Ishikawa (cell line): ENCODE measurements around the gene TAF1A.

Experiments
- CEBPB ChIP-seq: IDR thresholded peaks from 2 replicates; pipeline ENCODE4 v1.6.1; 2012
- CREB1 ChIP-seq: IDR thresholded peaks from 2 replicates; pipeline ENCODE4 v1.6.1; 2012; ENCODE audit warnings: low read depth
- EGR1 ChIP-seq: IDR thresholded peaks from 2 replicates; pipeline ENCODE4 v1.6.1; 2012
- EP300 ChIP-seq: IDR thresholded peaks from 2 replicates; pipeline ENCODE4 v1.6.1; 2012; ENCODE audit warnings: borderline replicate concordance
- FOXM1 ChIP-seq: IDR thresholded peaks from 2 replicates; pipeline ENCODE4 v1.6.1; 2012; ENCODE audit warnings: low read depth, borderline replicate concordance
- MAX ChIP-seq: IDR thresholded peaks from 2 replicates; pipeline ENCODE4 v1.6.1; 2012
- NFIC ChIP-seq: IDR thresholded peaks from 2 replicates; pipeline ENCODE4 v1.6.1; 2012
- RAD21 ChIP-seq: IDR thresholded peaks from 2 replicates; pipeline ENCODE4 v1.6.1; 2012; ENCODE audit warnings: low read depth
- REST ChIP-seq: IDR thresholded peaks from 2 replicates; pipeline ENCODE4 v1.6.1; 2012; ENCODE audit warnings: low read depth, mild to moderate bottlenecking
- TAF1 ChIP-seq: IDR thresholded peaks from 2 replicates; pipeline ENCODE4 v1.6.1; 2012; ENCODE audit warnings: low read depth, mild to moderate bottlenecking
- TCF12 ChIP-seq: IDR thresholded peaks from 2 replicates; pipeline ENCODE4 v1.6.1; 2012; ENCODE audit warnings: low read depth
- TEAD4 ChIP-seq: IDR thresholded peaks from 2 replicates; pipeline ENCODE4 v1.6.1; 2012
- USF1 ChIP-seq: IDR thresholded peaks from 2 replicates; pipeline ENCODE4 v1.6.1; 2012
- YY1 ChIP-seq: IDR thresholded peaks from 2 replicates; pipeline ENCODE4 v1.6.1; 2012; ENCODE audit warnings: low read depth
- ZBTB7A ChIP-seq: IDR thresholded peaks from 2 replicates; pipeline ENCODE4 v1.6.1; 2012; ENCODE audit warnings: low read depth

TAF1A gene

GRCh38 chr1:222594789-222595188 is 5.1 kb upstream of the TAF1A start:
- TF ChIP-seq CEBPB (no peak), RAD21 (no peak), TEAD4 (no peak), NFIC (no peak), EGR1 (no peak), FOXM1 (no peak), EP300 (no peak), TAF1 (no peak), TCF12 (no peak)

- TF ChIP-seq NFIC = no peak
- TF ChIP-seq REST = no peak
- TF ChIP-seq FOXM1 = no peak
- TF ChIP-seq TCF12 = no peak
- TF ChIP-seq MAX = no peak
- no peak for TF ChIP-seq TAF1
- no peak for TF ChIP-seq YY1
- TF ChIP-seq EGR1 = no peak
These were observed 2.4 kb upstream of the TAF1A start for GRCh38 chr1:222592171-222592570.

- TF ChIP-seq CREB1 (no peak), TAF1 (no peak), YY1 (no peak), FOXM1 (no peak), EP300 (no peak), ZBTB7A (no peak), CEBPB (no peak), MAX (no peak), TCF12 (no peak), USF1 (no peak), REST (no peak), EGR1 (no peak), NFIC (no peak), RAD21 (no peak), TEAD4 (no peak)
These were observed 1.6 kb downstream of the TAF1A start for GRCh38 chr1:222588135-222588534.

- no peak for TF ChIP-seq YY1
- no peak for TF ChIP-seq EP300
- TF ChIP-seq ZBTB7A = no peak
- no peak for TF ChIP-seq TAF1
- no peak for TF ChIP-seq TEAD4
- no peak for TF ChIP-seq USF1
- no peak for TF ChIP-seq FOXM1
- TF ChIP-seq REST = no peak
- TF ChIP-seq MAX = no peak
- no peak for TF ChIP-seq CREB1
- TF ChIP-seq CEBPB = no peak
- no peak for TF ChIP-seq TCF12
- TF ChIP-seq RAD21 = no peak
- TF ChIP-seq EGR1 = no peak
- TF ChIP-seq NFIC = no peak
These were observed 2.9 kb downstream of the TAF1A start for GRCh38 chr1:222586842-222587241.
